ENCODE data around the gene ANTXRL. TPM values are rescaled to one million over a fixed set of nuclear protein-coding genes. Genes with fewer than 3 reads are reported as not detected.
"Not testable (repeated sequence)": the region's sequence is repeated elsewhere in the genome, so short reads cannot be mapped to it uniquely, and the experiment has no call there.

The ANTXRL gene
- total RNA-seq: not detected

DNA sequence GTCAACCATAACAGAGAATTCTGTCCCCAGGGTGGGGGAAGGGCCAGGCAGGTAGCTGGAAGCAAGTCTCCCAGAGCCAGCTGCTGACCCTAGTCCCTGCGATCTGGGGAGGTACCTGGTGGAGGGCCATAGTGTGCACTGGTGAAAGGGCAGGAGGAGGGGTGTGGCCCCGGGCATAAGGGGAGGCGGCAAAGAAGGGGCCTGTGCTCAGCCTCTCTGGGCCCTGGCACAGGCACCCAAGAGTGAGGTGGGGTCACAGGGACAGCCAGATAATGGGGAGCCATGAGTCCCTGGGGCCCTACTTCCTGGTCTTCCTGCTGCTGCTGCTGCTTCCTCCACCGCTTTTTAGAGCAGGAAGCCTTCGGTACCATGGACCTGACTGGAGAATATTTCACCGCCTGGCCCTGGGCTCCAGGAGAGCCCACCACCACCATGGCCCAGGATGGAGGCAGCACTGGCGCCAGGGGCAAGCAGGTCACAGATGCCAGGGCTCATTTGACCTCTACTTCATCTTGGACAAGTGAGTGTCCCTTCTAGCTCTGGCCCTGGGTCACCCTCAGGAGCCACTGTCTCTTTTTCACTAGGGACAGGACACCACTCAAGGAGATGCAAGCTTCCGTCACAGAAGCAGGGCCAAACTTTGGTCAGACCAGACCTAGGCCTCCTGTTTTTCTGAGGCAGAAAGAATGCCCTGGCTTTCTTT, at the start of gene ANTXRL:
Gene ANTXRL (plus strand): TSS at position 7 of the 703 bp plus-strand sequence. CDS start 266 bp downstream, at position 273.
- no peak for DNase-seq (ENCODE audit: low read depth in 2 of 3, low spot score in 2 of 3)

- no peak for DNase-seq (ENCODE audit: low read depth in 2 of 3, low spot score in 2 of 3)
These were observed 48.8 kb upstream of the ANTXRL start for GRCh38 chr10:46237815-46238510.

DNA sequence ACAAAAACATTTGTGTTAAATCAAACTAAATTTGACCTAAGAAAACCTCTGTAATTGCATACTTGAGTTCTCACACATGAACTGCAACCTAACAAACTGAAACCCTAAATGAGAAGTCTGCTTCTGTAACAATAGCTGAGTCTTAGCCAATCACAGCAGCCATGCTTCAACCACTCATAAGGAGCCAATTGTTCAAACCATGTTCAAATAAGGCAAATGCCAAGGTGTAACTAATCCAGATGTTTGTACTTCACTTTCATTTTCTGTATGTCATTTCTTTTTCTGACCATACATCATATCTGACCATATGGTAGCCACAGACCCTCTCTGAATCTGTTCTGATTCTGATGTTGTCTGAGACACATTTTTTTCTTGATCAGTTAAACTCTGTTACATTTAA, 47.5 kb upstream of the ANTXRL start:
- DNase-seq (ENCODE audit: low read depth in 2 of 3, low spot score in 2 of 3): no peak

- DNase-seq (ENCODE audit: low read depth in 2 of 3, low spot score in 2 of 3): no peak
These were observed 46.7 kb upstream of the ANTXRL start for GRCh38 chr10:46239993-46240683.

DNA sequence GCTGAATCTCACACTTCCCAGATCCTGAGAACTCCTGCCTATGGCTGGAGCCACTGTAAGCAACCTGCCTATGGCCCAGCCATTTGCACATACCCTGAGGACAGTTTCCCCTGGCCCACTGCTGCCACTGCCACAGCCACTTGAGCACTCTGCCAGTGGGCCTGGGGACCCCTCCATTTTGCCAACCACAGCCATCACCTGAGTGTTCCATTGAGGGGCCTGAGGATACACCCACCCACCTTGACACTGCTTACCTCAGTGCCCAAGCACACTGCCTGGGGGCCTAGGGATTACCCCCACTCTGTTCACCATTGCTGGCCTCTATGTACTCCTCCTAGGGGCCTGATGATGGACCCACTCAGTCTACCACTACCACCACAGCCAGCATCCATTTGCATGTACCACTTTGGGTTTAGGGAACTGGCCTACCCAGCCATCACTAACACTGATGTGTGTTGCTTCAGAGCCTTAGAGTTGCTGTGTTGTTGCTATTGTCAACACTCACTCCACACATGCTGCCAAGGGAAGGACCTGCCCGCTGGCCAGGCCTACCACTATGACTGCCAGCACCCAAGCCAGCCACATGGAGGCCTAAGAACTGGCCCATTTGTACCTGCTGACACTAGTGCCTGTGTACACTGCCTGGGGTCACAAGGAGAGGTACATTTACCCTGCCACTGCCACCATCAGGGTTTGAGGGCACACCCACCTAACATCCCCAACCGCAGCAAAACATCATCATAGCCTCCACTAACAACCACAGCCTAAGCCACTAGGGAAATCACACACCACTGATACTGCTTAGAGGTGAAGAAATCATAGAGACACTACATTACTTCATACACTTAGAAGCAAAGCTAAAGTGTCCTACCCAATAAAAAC, 45.9 kb upstream of the ANTXRL start:
- DNase-seq (ENCODE audit: low read depth in 2 of 3, low spot score in 2 of 3): no peak

GRCh38 chr10:46245381-46245900, 41.4 kb upstream of the ANTXRL start:
- DNase-seq (ENCODE audit: low read depth in 2 of 3, low spot score in 2 of 3): no peak

DNA sequence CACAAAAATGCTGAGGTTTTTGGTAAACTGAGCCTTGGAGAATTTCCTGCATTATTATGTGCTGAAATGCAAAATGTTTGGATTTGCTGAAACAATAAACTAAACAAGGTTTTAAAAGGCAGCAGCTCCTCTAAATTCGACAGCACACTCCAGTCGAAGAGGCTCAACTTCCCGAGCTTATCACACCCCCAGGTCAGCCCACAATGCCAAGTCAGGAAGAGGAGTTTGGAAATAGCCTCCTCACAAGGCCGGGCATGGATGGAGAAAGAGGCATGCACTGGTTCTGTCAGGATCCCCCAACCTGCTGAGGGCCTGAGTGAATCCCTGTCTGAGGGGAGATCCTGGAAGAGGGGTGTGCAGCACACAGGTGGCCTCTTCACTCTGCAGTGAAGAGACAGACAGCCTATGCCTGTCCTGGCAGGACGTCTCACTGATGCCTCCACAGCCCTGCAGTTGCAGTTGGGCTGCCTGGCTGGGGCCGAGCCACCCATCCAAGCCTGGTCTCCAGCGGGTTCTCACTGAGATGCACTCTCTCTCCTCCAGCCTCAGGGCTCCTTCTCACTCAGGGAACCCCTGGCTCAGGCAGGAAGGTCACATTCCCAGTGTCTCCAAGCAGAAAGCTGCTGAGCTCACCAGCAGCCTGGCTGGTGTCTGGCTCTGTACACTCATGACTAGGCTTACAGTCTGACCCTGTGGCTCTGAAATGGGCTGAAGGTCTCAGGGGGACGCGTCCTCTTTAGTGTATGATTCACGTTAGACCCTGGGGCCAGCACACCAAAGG, 40.2 kb upstream of the ANTXRL start:
- not testable (repeated sequence) for DNase-seq (ENCODE audit: low read depth in 2 of 3, low spot score in 2 of 3)

- no peak for DNase-seq (ENCODE audit: low read depth in 2 of 3, low spot score in 2 of 3)
These were observed 39.7 kb upstream of the ANTXRL start for GRCh38 chr10:46247181-46247475.

GRCh38 chr10:46247808-46248569, 38.8 kb upstream of the ANTXRL start:
- no peak for DNase-seq (ENCODE audit: low read depth in 2 of 3, low spot score in 2 of 3)

GRCh38 chr10:46248651-46249146, 38.1 kb upstream of the ANTXRL start:
- DNase-seq (ENCODE audit: low read depth in 2 of 3, low spot score in 2 of 3): no peak

GRCh38 chr10:46249617-46250344, 37.0 kb upstream of the ANTXRL start:
- DNase-seq (ENCODE audit: low read depth in 2 of 3, low spot score in 2 of 3): not testable (repeated sequence)

DNA sequence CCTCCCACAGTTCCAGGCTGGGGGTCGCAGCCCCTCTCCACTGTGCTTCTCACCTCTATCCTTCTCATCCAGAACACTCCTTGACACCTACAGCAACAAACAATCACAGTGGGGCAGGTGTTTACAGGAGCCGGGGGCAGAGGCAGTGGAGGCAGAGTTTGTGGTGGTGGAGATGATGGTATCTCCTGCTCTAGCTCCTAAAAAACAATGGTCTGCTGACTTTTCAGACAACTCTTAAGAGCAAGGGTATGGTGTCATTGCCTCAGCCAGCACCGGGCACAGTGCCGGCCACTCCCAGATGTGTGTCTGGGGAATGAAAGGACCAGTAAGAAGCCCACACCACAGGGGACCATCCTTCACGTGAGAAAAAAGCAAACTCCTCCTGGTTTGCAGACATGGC, 36.3 kb upstream of the ANTXRL start:
- DNase-seq (ENCODE audit: low read depth in 2 of 3, low spot score in 2 of 3): no peak

DNA sequence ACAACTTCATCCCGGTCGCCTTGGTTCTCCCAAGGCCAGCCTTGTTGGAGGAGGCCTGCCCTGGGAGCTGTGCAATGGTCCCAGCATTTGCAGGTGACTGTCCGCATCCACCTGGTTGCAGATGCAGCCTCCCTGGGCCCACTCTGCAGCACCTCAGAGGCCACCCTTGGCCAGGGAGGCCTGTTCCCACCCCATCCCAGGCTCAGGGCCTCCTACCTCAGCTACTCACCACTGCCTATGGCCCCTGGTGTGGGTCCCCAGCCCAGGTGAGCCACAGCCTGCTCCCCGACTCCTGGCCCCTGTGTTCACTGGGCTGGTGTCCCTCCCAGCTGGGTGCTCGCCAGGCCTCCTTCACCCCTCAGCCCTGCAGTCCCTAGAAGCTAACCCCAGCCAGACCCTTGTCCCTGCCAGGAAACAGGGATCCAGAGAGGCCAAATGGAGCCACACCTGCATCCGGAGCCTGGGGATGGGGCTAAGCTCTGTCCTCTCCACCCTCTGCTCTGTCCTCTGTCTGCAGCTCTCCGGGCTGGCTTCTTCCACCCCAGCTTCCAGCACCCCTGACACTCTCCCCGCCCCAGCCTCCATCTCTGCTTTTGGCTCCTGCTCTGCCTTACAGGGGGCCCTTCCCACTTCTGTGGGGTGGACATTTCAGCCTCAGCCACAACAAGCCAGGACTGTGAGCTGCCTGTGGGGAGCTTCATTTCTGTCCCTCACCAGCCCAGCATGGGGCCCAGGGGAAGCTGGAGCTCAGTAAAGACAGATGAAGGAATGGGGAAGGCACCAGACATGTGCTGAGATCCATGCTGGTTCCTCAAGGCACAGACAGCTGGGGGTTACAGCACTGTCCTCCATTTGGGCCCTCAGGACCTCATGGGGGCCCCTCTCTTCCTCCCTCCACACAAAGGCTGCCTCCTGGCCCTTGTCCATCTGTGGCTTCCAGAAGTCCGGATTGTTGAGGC, 35.6 kb upstream of the ANTXRL start:
- DNase-seq (ENCODE audit: low read depth in 2 of 3, low spot score in 2 of 3): no peak

DNA sequence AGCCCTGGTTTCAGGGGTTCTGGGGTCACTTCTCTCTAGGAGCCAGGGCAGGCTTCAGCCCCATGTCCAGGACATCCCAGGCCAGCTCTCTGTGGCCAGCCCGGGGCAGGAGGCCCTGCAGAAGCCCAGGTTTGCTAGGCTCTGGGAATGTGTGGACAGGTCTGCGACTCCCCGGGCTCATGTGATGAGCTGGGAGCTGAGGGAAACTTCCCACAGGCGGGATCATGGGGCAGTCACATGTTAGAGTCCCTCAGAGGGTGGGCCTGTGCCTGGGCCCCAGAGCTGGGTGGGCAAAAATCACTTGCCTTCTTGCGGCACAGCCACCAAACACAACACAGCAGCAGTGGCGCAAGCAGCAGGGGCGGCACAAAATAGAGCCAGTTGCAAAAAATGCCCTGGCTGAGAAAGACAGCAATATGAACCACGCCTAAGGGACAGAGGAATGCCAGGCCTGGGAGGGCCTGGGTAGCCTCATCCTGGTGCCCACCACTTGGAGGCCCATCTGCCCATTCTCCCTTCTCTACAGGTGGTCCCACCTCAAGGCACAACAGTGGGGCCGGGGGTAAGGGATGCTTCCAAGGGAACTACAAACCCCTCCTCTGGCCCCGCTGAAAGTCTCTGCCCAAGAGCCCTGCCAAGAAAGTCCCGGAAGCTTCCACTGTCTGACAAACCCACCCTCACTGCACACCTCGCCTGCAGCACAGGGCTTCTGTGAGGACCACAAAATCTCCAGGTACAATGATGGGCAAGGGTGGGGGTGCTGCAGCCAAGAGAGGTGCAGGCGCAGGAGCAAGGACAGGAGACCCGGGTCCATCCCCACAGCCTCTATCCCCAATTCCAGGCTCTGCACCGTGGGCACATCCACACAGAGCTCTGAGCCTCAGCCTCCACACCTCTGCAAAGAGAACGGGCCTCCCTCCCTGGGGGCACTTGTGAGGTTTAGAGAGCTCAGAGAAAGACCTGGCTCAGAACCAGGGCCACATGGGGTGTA, 34.6 kb upstream of the ANTXRL start:
- DNase-seq (ENCODE audit: low read depth in 2 of 3, low spot score in 2 of 3): no peak

- DNase-seq (ENCODE audit: low read depth in 2 of 3, low spot score in 2 of 3): no peak
These were observed 33.5 kb upstream of the ANTXRL start for GRCh38 chr10:46253076-46254006.

Measured in hematopoietic multipotent progenitor cell (in vitro differentiated cells).